HUES6 (cell line): ENCODE results near the gene DGKA.
A peak's percentile ranks its signal among the peaks of the same experiment; 100 is the strongest.
"Not testable (repeated sequence)": the region's sequence is repeated elsewhere in the genome, so short reads cannot be mapped to it uniquely, and the experiment has no call there.

Experiments used
- H3K27ac ChIP-seq: 2 replicates; pipeline ENCODE4 v1.7.0; 2013; ENCODE audit warnings: low read depth, mild to moderate bottlenecking, low read length, inconsistent platforms
- H3K27me3 ChIP-seq: 2 replicates; pipeline ENCODE4 v1.6.1; 2013; ENCODE audit warnings: low read length; ENCODE audit not compliant: control insufficient read depth, insufficient read depth
- H3K36me3 ChIP-seq: 2 replicates; pipeline ENCODE4 v1.6.1; 2013; ENCODE audit warnings: low read length; ENCODE audit not compliant: control insufficient read depth, insufficient read depth
- H3K4me1 ChIP-seq: 2 replicates; pipeline ENCODE4 v1.6.1; 2013; ENCODE audit warnings: low read length; ENCODE audit not compliant: control insufficient read depth, insufficient read depth
- H3K4me3 ChIP-seq: 2 replicates; pipeline ENCODE4 v1.5.1; 2013; ENCODE audit warnings: low read depth, low read length
- H3K9ac ChIP-seq: one replicate; pipeline ENCODE4 v1.6.1; 2013; ENCODE audit warnings: mild to moderate bottlenecking, low read length
- H3K9me3 ChIP-seq: 2 replicates; pipeline ENCODE4 v1.6.1; 2013; ENCODE audit warnings: low read depth, low read length; ENCODE audit not compliant: control insufficient read depth, insufficient read depth

Gene DGKA

GRCh38 chr12:55970775-55971174 is 39.8 kb downstream of the DGKA start:
- no peak overlapping the region for H3K9ac ChIP-seq
- no peaks in the 10 kb centered on the region for H3K27me3 ChIP-seq
- H3K36me3 ChIP-seq: peaks cover 42% of the 10 kb centered on the region
- peaks cover 23% of the 10 kb centered on the region for H3K4me1 ChIP-seq
- H3K4me3 ChIP-seq: no peak overlapping the region
- no peaks in the 10 kb centered on the region for H3K9me3 ChIP-seq
- H3K27ac ChIP-seq: no peak overlapping the region

DNA sequence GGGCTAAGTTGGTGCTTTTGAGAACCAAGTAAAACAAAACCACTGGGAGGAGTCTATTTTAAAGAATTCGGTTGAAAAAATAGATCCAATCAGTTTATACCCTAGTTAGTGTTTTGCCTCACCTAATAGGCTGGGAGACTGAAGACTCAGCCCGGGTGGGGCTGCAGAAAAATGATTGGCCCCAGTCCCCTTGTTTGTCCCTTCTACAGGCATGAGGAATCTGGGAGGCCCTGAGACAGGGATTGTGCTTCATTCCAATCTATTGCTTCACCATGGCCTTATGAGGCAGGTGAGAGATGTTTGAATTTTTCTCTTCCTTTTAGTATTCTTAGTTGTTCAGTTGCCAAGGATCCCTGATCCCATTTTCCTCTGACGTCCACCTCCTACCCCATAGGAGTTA is 41.1 kb downstream of the DGKA start:
- no peak overlapping the region for H3K9ac ChIP-seq
- no peaks in the 10 kb centered on the region for H3K9me3 ChIP-seq
- H3K27me3 ChIP-seq: no peaks in the 10 kb centered on the region
- no peak overlapping the region for H3K4me3 ChIP-seq
- no peak overlapping the region for H3K27ac ChIP-seq
- H3K4me1 ChIP-seq: peaks cover 18% of the 10 kb centered on the region
- peaks cover 50% of the 10 kb centered on the region for H3K36me3 ChIP-seq

GRCh38 chr12:55972456-55972855 is 41.5 kb downstream of the DGKA start:
- Histone ChIP-seq H3K4me1 (peaks cover 18% of the 10 kb centered on the region), H3K9ac (no peak overlapping the region), H3K27ac (no peak overlapping the region), H3K9me3 (no peaks in the 10 kb centered on the region), H3K27me3 (no peaks in the 10 kb centered on the region), H3K4me3 (peak overlapping the region; percentile 57), H3K36me3 (peaks cover 50% of the 10 kb centered on the region)

GRCh38 chr12:55972911-55973598 is 42.1 kb downstream of the DGKA start:
- Histone ChIP-seq H3K9ac (peak overlapping the region; percentile 41), H3K4me1 (peaks cover 14% of the 10 kb centered on the region), H3K27me3 (no peaks in the 10 kb centered on the region), H3K9me3 (no peaks in the 10 kb centered on the region), H3K4me3 (peak overlapping the region; percentile 57), H3K27ac (no peak overlapping the region), H3K36me3 (peaks cover 48% of the 10 kb centered on the region)

- Histone ChIP-seq H3K36me3 (peaks cover 41% of the 10 kb centered on the region), H3K27ac (peak within 1 kb of the TSS; percentile 50; the same call in 1 of the 2 replicates), H3K9me3 (no peaks in the 10 kb centered on the region)
Measured at GRCh38 chr12:55973599-55974307, 42.8 kb downstream of the DGKA start, which contains the start of gene RAB5B. Gene RAB5B, plus strand, starts transcription at chr12:55974078. Its CDS starts 12,883 bp downstream, at chr12:55986961.

DNA sequence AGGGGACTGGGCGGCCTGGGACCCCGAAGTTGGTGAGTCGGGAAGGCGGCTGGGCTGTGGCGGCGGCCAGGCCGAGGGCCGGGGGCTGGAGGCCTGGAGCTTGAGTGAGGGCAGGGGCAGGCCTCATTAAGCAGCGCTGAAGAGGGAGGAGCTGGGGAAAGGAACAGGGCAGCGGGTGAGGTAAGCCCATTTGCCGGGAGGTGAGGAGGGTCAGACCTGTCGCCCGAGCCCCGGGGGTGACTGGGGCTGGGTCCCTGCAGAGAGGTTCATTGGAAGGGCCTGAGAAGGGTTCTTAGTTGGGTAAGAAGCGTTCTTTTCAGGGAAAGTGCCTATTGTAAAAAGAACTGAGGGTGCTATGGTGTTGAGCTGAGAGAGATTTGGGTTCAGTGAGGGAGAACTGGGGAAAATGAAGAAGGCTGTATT is 43.4 kb downstream of the DGKA start:
- H3K4me3 ChIP-seq: peak overlapping the region; percentile 81
- H3K4me1 ChIP-seq: peaks cover 10% of the 10 kb centered on the region; the same call in 1 of the 2 replicates
- H3K36me3 ChIP-seq: peaks cover 40% of the 10 kb centered on the region
- no peaks in the 10 kb centered on the region for H3K27me3 ChIP-seq
- H3K9me3 ChIP-seq: no peaks in the 10 kb centered on the region
- H3K27ac ChIP-seq: peak overlapping the region; percentile 50; the same call in 1 of the 2 replicates
- H3K9ac ChIP-seq: peak overlapping the region; percentile 82

More at GRCh38 chr12:55973599-55974307, 42.8 kb downstream of the DGKA start, which contains the start of gene RAB5B:
- peak within 1 kb of the TSS; percentile 82 for H3K9ac ChIP-seq
- peaks cover 10% of the 10 kb centered on the region; the same call in 1 of the 2 replicates for H3K4me1 ChIP-seq
- no peaks in the 10 kb centered on the region for H3K27me3 ChIP-seq
- H3K4me3 ChIP-seq: peak within 1 kb of the TSS; percentile 81

DNA sequence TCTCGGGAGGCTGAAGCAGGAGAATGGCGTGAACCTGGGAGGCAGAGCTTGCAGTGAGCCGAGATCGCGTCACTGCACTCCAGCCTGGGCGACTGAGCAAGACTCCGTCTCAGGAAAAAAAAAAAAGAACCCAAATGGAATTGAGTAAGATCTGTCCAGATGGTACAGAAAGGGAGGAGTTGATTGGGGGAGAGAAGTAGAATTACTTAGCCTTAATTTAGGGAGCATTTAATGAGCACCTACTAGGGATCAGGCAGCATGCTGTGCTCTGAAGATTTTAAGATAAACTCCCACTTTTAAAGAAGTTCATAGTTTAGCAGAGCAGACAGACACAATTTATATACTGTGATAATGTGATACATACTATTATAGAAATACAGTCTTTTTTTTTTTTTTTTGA is 47.4 kb downstream of the DGKA start:
- H3K4me3 ChIP-seq: no peak overlapping the region
- H3K27ac ChIP-seq: no peak overlapping the region
- H3K9me3 ChIP-seq: no peaks in the 10 kb centered on the region
- no peak overlapping the region for H3K9ac ChIP-seq
- H3K27me3 ChIP-seq: no peaks in the 10 kb centered on the region
- peaks cover 33% of the 10 kb centered on the region for H3K36me3 ChIP-seq
- peaks cover 4% of the 10 kb centered on the region for H3K4me1 ChIP-seq

GRCh38 chr12:55979069-55979468 is 48.1 kb downstream of the DGKA start:
- Histone ChIP-seq H3K27ac (no peak overlapping the region), H3K27me3 (no peaks in the 10 kb centered on the region), H3K4me1 (peaks cover 4% of the 10 kb centered on the region), H3K9ac (no peak overlapping the region), H3K9me3 (no peaks in the 10 kb centered on the region), H3K36me3 (peaks cover 37% of the 10 kb centered on the region), H3K4me3 (no peak overlapping the region)

- not testable (repeated sequence) for H3K4me3 ChIP-seq, H3K27me3 ChIP-seq, H3K9me3 ChIP-seq, H3K9ac ChIP-seq, H3K4me1 ChIP-seq, H3K27ac ChIP-seq
- H3K36me3 ChIP-seq: peaks cover 51% of the 10 kb centered on the region
Measured at GRCh38 chr12:55981882-55982281, 50.9 kb downstream of the DGKA start.

GRCh38 chr12:55982319-55982936 is 51.5 kb downstream of the DGKA start:
- H3K27me3 ChIP-seq: no peaks in the 10 kb centered on the region
- H3K9ac ChIP-seq: no peak overlapping the region
- no peaks in the 10 kb centered on the region; the same call in 1 of the 2 replicates for H3K4me1 ChIP-seq
- H3K36me3 ChIP-seq: peaks cover 56% of the 10 kb centered on the region
- H3K4me3 ChIP-seq: no peak overlapping the region
- no peak overlapping the region for H3K27ac ChIP-seq
- no peaks in the 10 kb centered on the region for H3K9me3 ChIP-seq
